ENCODE data around the gene PPFIBP2.

Gene PPFIBP2

GRCh38 chr11:7587712-7588111, 73.9 kb downstream of the PPFIBP2 start:
- Histone ChIP-seq H3K36me3 (replicated peaks; ENCODE audit: insufficient read depth, low read length) (no peaks in the 10 kb centered on the region), H2AFZ (ENCODE audit: low read length) (no peak overlapping the region)

GRCh38 chr11:7589861-7590260, 76.1 kb downstream of the PPFIBP2 start:
- DNase-seq = no peak
- Histone ChIP-seq H3K9me3 (replicated peaks; ENCODE audit: insufficient read depth, low read length) (no peaks in the 10 kb centered on the region), H3K4me3 (ENCODE audit: low read length) (no peak overlapping the region), H3K9me2 (replicated peaks; ENCODE audit: insufficient read depth, low read length) (no peaks in the 10 kb centered on the region), H3K36me3 (replicated peaks; ENCODE audit: insufficient read depth, low read length) (no peaks in the 10 kb centered on the region), H3F3A (ENCODE audit: insufficient read depth, low read length) (no peaks in the 10 kb centered on the region), H3K4me1 (ENCODE audit: low read length) (peaks cover 17% of the 10 kb centered on the region), H3K27me3 (replicated peaks; ENCODE audit: insufficient read depth, low read length) (no peaks in the 10 kb centered on the region), H3K4me2 (ENCODE audit: low read depth, low read length) (no peak overlapping the region), H2AFZ (ENCODE audit: low read length) (no peak overlapping the region), H3K9ac (ENCODE audit: low read length) (no peak overlapping the region), H3K27ac (ENCODE audit: low read length) (no peak overlapping the region), H4K20me1 (ENCODE audit: insufficient read depth, low read length) (no peaks in the 10 kb centered on the region), H3K79me2 (ENCODE audit: low read length) (no peaks in the 10 kb centered on the region)
- TF ChIP-seq, protein P1, sequence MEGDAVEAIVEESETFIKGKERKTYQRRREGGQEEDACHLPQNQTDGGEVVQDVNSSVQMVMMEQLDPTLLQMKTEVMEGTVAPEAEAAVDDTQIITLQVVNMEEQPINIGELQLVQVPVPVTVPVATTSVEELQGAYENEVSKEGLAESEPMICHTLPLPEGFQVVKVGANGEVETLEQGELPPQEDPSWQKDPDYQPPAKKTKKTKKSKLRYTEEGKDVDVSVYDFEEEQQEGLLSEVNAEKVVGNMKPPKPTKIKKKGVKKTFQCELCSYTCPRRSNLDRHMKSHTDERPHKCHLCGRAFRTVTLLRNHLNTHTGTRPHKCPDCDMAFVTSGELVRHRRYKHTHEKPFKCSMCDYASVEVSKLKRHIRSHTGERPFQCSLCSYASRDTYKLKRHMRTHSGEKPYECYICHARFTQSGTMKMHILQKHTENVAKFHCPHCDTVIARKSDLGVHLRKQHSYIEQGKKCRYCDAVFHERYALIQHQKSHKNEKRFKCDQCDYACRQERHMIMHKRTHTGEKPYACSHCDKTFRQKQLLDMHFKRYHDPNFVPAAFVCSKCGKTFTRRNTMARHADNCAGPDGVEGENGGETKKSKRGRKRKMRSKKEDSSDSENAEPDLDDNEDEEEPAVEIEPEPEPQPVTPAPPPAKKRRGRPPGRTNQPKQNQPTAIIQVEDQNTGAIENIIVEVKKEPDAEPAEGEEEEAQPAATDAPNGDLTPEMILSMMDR (IDR thresholded peaks at IDR 0.05; ENCODE audit: low read length) = no peak
- TF ChIP-seq EZH2 (optimal IDR thresholded peaks at IDR 0.05; ENCODE audit: low read depth, low read length) = no peak
- no peak for TF ChIP-seq EZH2phosphoT487 (IDR thresholded peaks at IDR 0.05; ENCODE audit: low read length)

More at GRCh38 chr11:7587712-7588111, 73.9 kb downstream of the PPFIBP2 start:
- H4K20me1 ChIP-seq (ENCODE audit: insufficient read depth, low read length) = no peaks in the 10 kb centered on the region
- no peaks in the 10 kb centered on the region for H3K9me2 ChIP-seq (replicated peaks; ENCODE audit: insufficient read depth, low read length)
- H3F3A ChIP-seq (ENCODE audit: insufficient read depth, low read length) = no peaks in the 10 kb centered on the region
- H3K9ac ChIP-seq (ENCODE audit: low read length) = no peak overlapping the region
- H3K4me3 ChIP-seq (ENCODE audit: low read length) = no peak overlapping the region
- no peaks in the 10 kb centered on the region for H3K27me3 ChIP-seq (replicated peaks; ENCODE audit: insufficient read depth, low read length)
- peaks cover 11% of the 10 kb centered on the region for H3K4me1 ChIP-seq (ENCODE audit: low read length)
- no peaks in the 10 kb centered on the region for H3K79me2 ChIP-seq (ENCODE audit: low read length)
- H3K9me3 ChIP-seq (replicated peaks; ENCODE audit: insufficient read depth, low read length) = no peaks in the 10 kb centered on the region
- TF ChIP-seq, protein P1 (IDR thresholded peaks at IDR 0.05; ENCODE audit: low read length) = no peak
- TF ChIP-seq EZH2phosphoT487 (IDR thresholded peaks at IDR 0.05; ENCODE audit: low read length) = no peak
- no peak for TF ChIP-seq EZH2 (optimal IDR thresholded peaks at IDR 0.05; ENCODE audit: low read depth, low read length)
- no peak overlapping the region for H3K4me2 ChIP-seq (ENCODE audit: low read depth, low read length)
- no peak for DNase-seq
- no peak overlapping the region for H3K27ac ChIP-seq (ENCODE audit: low read length)

DNA sequence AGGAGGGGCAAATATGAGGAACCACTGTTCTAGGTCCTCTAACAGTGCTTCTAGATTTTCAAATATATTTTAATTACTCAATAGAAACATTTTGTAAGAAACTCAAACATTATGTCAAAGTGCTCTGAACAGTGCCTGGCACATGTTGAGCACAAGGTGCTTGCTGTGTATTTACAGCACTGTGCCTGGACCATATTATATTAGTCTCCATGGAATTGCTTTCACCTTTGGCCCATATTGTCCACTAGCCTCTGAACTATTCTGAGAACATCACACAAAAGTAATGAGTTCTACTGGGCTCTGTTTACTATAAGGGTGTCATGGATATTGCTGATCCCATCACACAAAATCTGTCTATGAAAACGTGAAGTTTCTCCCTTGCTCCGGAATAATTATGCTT, 76.7 kb downstream of the PPFIBP2 start:
- no peaks in the 10 kb centered on the region for H3K9me3 ChIP-seq (replicated peaks; ENCODE audit: insufficient read depth, low read length)
- no peaks in the 10 kb centered on the region for H3F3A ChIP-seq (ENCODE audit: insufficient read depth, low read length)
- H3K27me3 ChIP-seq (replicated peaks; ENCODE audit: insufficient read depth, low read length) = no peaks in the 10 kb centered on the region
- peaks cover 17% of the 10 kb centered on the region for H3K4me1 ChIP-seq (ENCODE audit: low read length)
- H3K27ac ChIP-seq (ENCODE audit: low read length) = no peak overlapping the region
- H3K9me2 ChIP-seq (replicated peaks; ENCODE audit: insufficient read depth, low read length) = no peaks in the 10 kb centered on the region
- no peak for DNase-seq
- no peaks in the 10 kb centered on the region for H3K36me3 ChIP-seq (replicated peaks; ENCODE audit: insufficient read depth, low read length)
- H3K4me2 ChIP-seq (ENCODE audit: low read depth, low read length) = no peak overlapping the region
- H3K4me3 ChIP-seq (ENCODE audit: low read length) = no peak overlapping the region
- no peaks in the 10 kb centered on the region for H3K79me2 ChIP-seq (ENCODE audit: low read length)
- H2AFZ ChIP-seq (ENCODE audit: low read length) = no peak overlapping the region
- no peaks in the 10 kb centered on the region for H4K20me1 ChIP-seq (ENCODE audit: insufficient read depth, low read length)
- H3K9ac ChIP-seq (ENCODE audit: low read length) = no peak overlapping the region
- TF ChIP-seq EZH2 (optimal IDR thresholded peaks at IDR 0.05; ENCODE audit: low read depth, low read length) (no peak), EZH2phosphoT487 (IDR thresholded peaks at IDR 0.05; ENCODE audit: low read length) (no peak)
- TF ChIP-seq, protein P1 (IDR thresholded peaks at IDR 0.05; ENCODE audit: low read length) = no peak
